IMR-90 (cell line): ENCODE data around the gene CENPQ.

Experiments used
- BHLHE40 ChIP-seq: fragments of 150-350 bp; IDR thresholded peaks from 2 replicates; pipeline ENCODE4 v1.6.1; 2016; ENCODE audit warnings: mild to moderate bottlenecking, low read depth, low read length
- CHD1 ChIP-seq: IDR thresholded peaks from 2 replicates; pipeline ENCODE4 v1.6.1; 2012; ENCODE audit warnings: low read depth, low read length, improper control_type of control experiment
- FOS ChIP-seq: fragments of 150-350 bp; IDR thresholded peaks from 2 replicates; pipeline ENCODE4 v1.6.1; 2016; ENCODE audit warnings: low read depth, low read length
- MAFK ChIP-seq: IDR thresholded peaks from 2 replicates; pipeline ENCODE4 v1.6.1; 2012; ENCODE audit warnings: low read depth, low read length, improper control_type of control experiment
- MXI1 ChIP-seq: IDR thresholded peaks from 2 replicates; pipeline ENCODE4 v1.6.1; 2012; ENCODE audit warnings: low read depth, mild to moderate bottlenecking, low read length, moderate library complexity, borderline replicate concordance
- POLR2A ChIP-seq: IDR thresholded peaks from 2 replicates; pipeline ENCODE4 v1.6.1; 2012; ENCODE audit warnings: mild to moderate bottlenecking, low read depth, low read length
- RCOR1 ChIP-seq: IDR thresholded peaks from 2 replicates; pipeline ENCODE4 v1.6.1; 2012; ENCODE audit warnings: mild to moderate bottlenecking, low read length, improper control_type of control experiment; ENCODE audit not compliant: insufficient replicate concordance
- RFX5 ChIP-seq: IDR thresholded peaks from 2 replicates; pipeline ENCODE4 v1.8.0; 2012; ENCODE audit warnings: low read depth, mild to moderate bottlenecking, low read length, moderate library complexity
- SMC3 ChIP-seq: fragments of 150-350 bp; IDR thresholded peaks from 2 replicates; pipeline ENCODE4 v1.6.1; 2016; ENCODE audit warnings: low read depth, mild to moderate bottlenecking, antibody characterized with exemption, low read length, moderate library complexity
- TF ChIP-seq, protein P1 (sequence below): conservative IDR thresholded peaks from 2 replicates; pipeline ENCODE4 v1.5.1; 2012; ENCODE audit warnings: mild to moderate bottlenecking, low read depth, low read length, improper control_type of control experiment
- TF ChIP-seq, protein P2 (sequence below): fragments of 150-350 bp; IDR thresholded peaks from 2 replicates; pipeline ENCODE4 v1.6.1; 2016; ENCODE audit warnings: low read depth, mild to moderate bottlenecking, low read length, moderate library complexity, borderline replicate concordance
- TF ChIP-seq, protein P3 (sequence below): fragments of 150-350 bp; IDR thresholded peaks from 2 replicates; pipeline ENCODE4 v1.6.1; 2017; ENCODE audit warnings: mild to moderate bottlenecking, antibody characterized with exemption, low read length, low read depth

DNA sequence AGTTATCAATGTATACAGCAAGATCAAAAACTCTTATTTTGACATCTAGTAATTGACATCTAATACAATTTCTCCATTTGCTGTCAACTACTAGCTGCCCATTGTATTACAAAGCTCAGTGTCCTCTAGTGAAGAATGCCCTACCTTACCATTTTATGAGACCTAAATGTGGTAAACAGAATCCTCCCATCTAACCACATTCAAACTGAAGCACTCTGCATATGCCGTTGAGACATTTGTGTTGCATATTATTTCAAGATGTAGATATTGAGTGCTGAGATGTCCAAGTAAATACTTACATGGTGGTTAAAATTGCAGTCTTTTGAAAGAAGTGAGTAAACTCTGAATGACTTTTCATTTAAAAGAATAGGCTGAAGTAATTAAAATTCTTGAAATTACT lies 36.0 kb downstream of the CENPQ start:
- TF ChIP-seq MXI1, result no peak
- TF ChIP-seq, protein P1, sequence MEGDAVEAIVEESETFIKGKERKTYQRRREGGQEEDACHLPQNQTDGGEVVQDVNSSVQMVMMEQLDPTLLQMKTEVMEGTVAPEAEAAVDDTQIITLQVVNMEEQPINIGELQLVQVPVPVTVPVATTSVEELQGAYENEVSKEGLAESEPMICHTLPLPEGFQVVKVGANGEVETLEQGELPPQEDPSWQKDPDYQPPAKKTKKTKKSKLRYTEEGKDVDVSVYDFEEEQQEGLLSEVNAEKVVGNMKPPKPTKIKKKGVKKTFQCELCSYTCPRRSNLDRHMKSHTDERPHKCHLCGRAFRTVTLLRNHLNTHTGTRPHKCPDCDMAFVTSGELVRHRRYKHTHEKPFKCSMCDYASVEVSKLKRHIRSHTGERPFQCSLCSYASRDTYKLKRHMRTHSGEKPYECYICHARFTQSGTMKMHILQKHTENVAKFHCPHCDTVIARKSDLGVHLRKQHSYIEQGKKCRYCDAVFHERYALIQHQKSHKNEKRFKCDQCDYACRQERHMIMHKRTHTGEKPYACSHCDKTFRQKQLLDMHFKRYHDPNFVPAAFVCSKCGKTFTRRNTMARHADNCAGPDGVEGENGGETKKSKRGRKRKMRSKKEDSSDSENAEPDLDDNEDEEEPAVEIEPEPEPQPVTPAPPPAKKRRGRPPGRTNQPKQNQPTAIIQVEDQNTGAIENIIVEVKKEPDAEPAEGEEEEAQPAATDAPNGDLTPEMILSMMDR, result no peak
- TF ChIP-seq FOS, result no peak
- TF ChIP-seq, protein P2, sequence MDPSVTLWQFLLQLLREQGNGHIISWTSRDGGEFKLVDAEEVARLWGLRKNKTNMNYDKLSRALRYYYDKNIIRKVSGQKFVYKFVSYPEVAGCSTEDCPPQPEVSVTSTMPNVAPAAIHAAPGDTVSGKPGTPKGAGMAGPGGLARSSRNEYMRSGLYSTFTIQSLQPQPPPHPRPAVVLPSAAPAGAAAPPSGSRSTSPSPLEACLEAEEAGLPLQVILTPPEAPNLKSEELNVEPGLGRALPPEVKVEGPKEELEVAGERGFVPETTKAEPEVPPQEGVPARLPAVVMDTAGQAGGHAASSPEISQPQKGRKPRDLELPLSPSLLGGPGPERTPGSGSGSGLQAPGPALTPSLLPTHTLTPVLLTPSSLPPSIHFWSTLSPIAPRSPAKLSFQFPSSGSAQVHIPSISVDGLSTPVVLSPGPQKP, result no peak
- no peak for TF ChIP-seq BHLHE40
- no peak for TF ChIP-seq POLR2A
- TF ChIP-seq, protein P3, sequence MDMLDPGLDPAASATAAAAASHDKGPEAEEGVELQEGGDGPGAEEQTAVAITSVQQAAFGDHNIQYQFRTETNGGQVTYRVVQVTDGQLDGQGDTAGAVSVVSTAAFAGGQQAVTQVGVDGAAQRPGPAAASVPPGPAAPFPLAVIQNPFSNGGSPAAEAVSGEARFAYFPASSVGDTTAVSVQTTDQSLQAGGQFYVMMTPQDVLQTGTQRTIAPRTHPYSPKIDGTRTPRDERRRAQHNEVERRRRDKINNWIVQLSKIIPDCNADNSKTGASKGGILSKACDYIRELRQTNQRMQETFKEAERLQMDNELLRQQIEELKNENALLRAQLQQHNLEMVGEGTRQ, result no peak
- no peak for TF ChIP-seq RCOR1
- TF ChIP-seq CHD1, result no peak
- no peak for TF ChIP-seq RFX5
- TF ChIP-seq MAFK, result no peak
- no peak for TF ChIP-seq SMC3
